ENCODE measurements around the gene ADAMTS17.

The ADAMTS17 gene

DNA sequence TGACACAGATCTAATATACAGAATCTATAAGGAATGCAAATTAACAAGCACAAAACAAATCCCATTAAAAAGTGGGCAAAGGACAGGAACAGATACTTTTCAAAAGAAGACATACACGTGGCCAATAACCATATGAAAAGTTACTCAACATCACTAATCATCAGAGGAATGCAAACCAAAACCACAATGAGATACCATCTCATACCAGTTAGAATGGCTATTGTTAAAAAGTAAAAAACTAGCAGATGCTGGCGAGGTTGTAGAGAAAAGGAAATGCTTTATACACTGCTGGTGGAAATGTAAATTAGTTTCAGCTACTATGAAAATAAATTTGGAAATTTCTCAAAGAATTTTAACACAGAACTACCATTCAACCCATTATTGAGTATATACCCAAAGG, 50.7 kb downstream of the ADAMTS17 start:
- no peaks in the 10 kb centered on the region for H3K36me3 ChIP-seq (ENCODE audit: control insufficient read depth, low read length)
- no peaks in the 10 kb centered on the region for H4K20me1 ChIP-seq (ENCODE audit: control insufficient read depth, insufficient read depth, low read depth, low read length)
- TF ChIP-seq EZH2phosphoT487 (IDR thresholded peaks at IDR 0.05; ENCODE audit: borderline replicate concordance, low read length): no peak
- TF ChIP-seq CTCF (IDR thresholded peaks at IDR 0.05; ENCODE audit: low read depth, low read length, poor library complexity, severe bottlenecking): no peak
- no peaks in the 10 kb centered on the region for H3K9me2 ChIP-seq (replicated peaks; ENCODE audit: control insufficient read depth, low read length)
- no peak overlapping the region for H3K4me2 ChIP-seq (ENCODE audit: low read length)
- H3K4me1 ChIP-seq (ENCODE audit: control insufficient read depth, low read length): no peaks in the 10 kb centered on the region
- no peak overlapping the region for H3K27ac ChIP-seq (ENCODE audit: low read depth, low read length)
- no peaks in the 10 kb centered on the region for H3K79me2 ChIP-seq (ENCODE audit: control insufficient read depth, low read length)
- no peaks in the 10 kb centered on the region for H3F3A ChIP-seq (ENCODE audit: control insufficient read depth, insufficient read depth)
- H3K27me3 ChIP-seq (ENCODE audit: control insufficient read depth, low read length): no peaks in the 10 kb centered on the region
- no peaks in the 10 kb centered on the region for H3K9me3 ChIP-seq (ENCODE audit: control insufficient read depth, insufficient read depth, low read length)
- no peak overlapping the region for H3K4me3 ChIP-seq (ENCODE audit: low read length)

DNA sequence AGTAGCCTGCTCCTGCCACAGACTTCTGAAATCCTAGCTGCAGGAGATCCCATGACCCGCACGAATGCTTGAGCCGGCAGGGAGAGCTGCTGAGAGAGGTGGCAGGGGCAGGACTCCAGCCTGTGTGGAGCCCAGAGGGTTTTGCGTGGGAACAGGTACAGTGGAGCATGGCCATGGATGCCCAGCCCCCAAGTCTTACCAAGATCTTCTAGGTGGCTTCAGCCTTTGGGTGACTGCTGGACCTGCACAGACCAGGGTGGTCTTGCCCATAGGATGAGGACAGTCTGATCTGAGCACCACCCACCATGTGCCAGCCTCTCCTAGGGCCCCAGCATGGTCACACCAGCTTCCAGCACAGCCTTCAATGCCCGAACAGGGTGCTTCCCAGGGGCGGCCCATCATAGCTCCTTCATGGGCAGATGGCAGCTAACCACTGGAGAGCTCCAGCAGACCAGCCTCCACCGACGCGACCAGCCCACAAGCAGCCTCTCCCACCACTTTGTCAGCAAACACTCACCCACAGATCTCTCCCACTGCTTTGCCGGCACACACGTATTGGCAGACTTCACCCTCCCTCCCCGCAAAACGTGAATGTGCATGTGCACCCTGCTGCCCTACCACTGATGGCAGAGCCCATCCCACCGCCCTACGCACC, 56.0 kb downstream of the ADAMTS17 start:
- H4K20me1 ChIP-seq (ENCODE audit: control insufficient read depth, insufficient read depth, low read depth, low read length): no peaks in the 10 kb centered on the region
- no peaks in the 10 kb centered on the region for H3K4me1 ChIP-seq (ENCODE audit: control insufficient read depth, low read length)
- H3F3A ChIP-seq (ENCODE audit: control insufficient read depth, insufficient read depth): no peaks in the 10 kb centered on the region
- no peak for TF ChIP-seq CTCF (IDR thresholded peaks at IDR 0.05; ENCODE audit: low read depth, low read length, poor library complexity, severe bottlenecking)
- no peak for TF ChIP-seq EZH2phosphoT487 (IDR thresholded peaks at IDR 0.05; ENCODE audit: borderline replicate concordance, low read length)
- H3K27ac ChIP-seq (ENCODE audit: low read depth, low read length): no peak overlapping the region
- H3K27me3 ChIP-seq (ENCODE audit: control insufficient read depth, low read length): no peaks in the 10 kb centered on the region
- no peaks in the 10 kb centered on the region for H3K9me2 ChIP-seq (replicated peaks; ENCODE audit: control insufficient read depth, low read length)
- no peak overlapping the region for H3K4me2 ChIP-seq (ENCODE audit: low read length)
- H3K4me3 ChIP-seq (ENCODE audit: low read length): no peak overlapping the region
- no peaks in the 10 kb centered on the region for H3K9me3 ChIP-seq (ENCODE audit: control insufficient read depth, insufficient read depth, low read length)
- no peaks in the 10 kb centered on the region for H3K79me2 ChIP-seq (ENCODE audit: control insufficient read depth, low read length)
- H3K36me3 ChIP-seq (ENCODE audit: control insufficient read depth, low read length): no peaks in the 10 kb centered on the region

GRCh38 chr15:100284701-100285100, 57.1 kb downstream of the ADAMTS17 start:
- no peaks in the 10 kb centered on the region for H3K36me3 ChIP-seq (ENCODE audit: control insufficient read depth, low read length)
- H3K27me3 ChIP-seq (ENCODE audit: control insufficient read depth, low read length): no peaks in the 10 kb centered on the region
- H3K79me2 ChIP-seq (ENCODE audit: control insufficient read depth, low read length): no peaks in the 10 kb centered on the region
- H4K20me1 ChIP-seq (ENCODE audit: control insufficient read depth, insufficient read depth, low read depth, low read length): no peaks in the 10 kb centered on the region
- H3K4me1 ChIP-seq (ENCODE audit: control insufficient read depth, low read length): no peaks in the 10 kb centered on the region
- no peaks in the 10 kb centered on the region for H3F3A ChIP-seq (ENCODE audit: control insufficient read depth, insufficient read depth)
- H3K4me3 ChIP-seq (ENCODE audit: low read length): no peak overlapping the region
- H3K27ac ChIP-seq (ENCODE audit: low read depth, low read length): no peak overlapping the region
- H3K9me3 ChIP-seq (ENCODE audit: control insufficient read depth, insufficient read depth, low read length): no peaks in the 10 kb centered on the region
- H3K4me2 ChIP-seq (ENCODE audit: low read length): no peak overlapping the region
- TF ChIP-seq EZH2phosphoT487 (IDR thresholded peaks at IDR 0.05; ENCODE audit: borderline replicate concordance, low read length): no peak
- no peak for TF ChIP-seq CTCF (IDR thresholded peaks at IDR 0.05; ENCODE audit: low read depth, low read length, poor library complexity, severe bottlenecking)
- no peaks in the 10 kb centered on the region for H3K9me2 ChIP-seq (replicated peaks; ENCODE audit: control insufficient read depth, low read length)

Measured in DOHH2 (cell line).